Ishikawa (cell line): ENCODE measurements around the gene EIF4E1B.

Experiments used
- CEBPB ChIP-seq: IDR thresholded peaks from 2 replicates; pipeline ENCODE4 v1.6.1; 2012
- CREB1 ChIP-seq: IDR thresholded peaks from 2 replicates; pipeline ENCODE4 v1.6.1; 2012; ENCODE audit warnings: low read depth
- EGR1 ChIP-seq: IDR thresholded peaks from 2 replicates; pipeline ENCODE4 v1.6.1; 2012
- EP300 ChIP-seq: IDR thresholded peaks from 2 replicates; pipeline ENCODE4 v1.6.1; 2012; ENCODE audit warnings: borderline replicate concordance
- FOXM1 ChIP-seq: IDR thresholded peaks from 2 replicates; pipeline ENCODE4 v1.6.1; 2012; ENCODE audit warnings: low read depth, borderline replicate concordance
- NFIC ChIP-seq: IDR thresholded peaks from 2 replicates; pipeline ENCODE4 v1.6.1; 2012
- RAD21 ChIP-seq: IDR thresholded peaks from 2 replicates; pipeline ENCODE4 v1.6.1; 2012; ENCODE audit warnings: low read depth
- TAF1 ChIP-seq: IDR thresholded peaks from 2 replicates; pipeline ENCODE4 v1.6.1; 2012; ENCODE audit warnings: low read depth, mild to moderate bottlenecking
- TCF12 ChIP-seq: IDR thresholded peaks from 2 replicates; pipeline ENCODE4 v1.6.1; 2012; ENCODE audit warnings: low read depth
- TEAD4 ChIP-seq: IDR thresholded peaks from 2 replicates; pipeline ENCODE4 v1.6.1; 2012
- YY1 ChIP-seq: IDR thresholded peaks from 2 replicates; pipeline ENCODE4 v1.6.1; 2012; ENCODE audit warnings: low read depth
- ZBTB7A ChIP-seq: IDR thresholded peaks from 2 replicates; pipeline ENCODE4 v1.6.1; 2012; ENCODE audit warnings: low read depth
- TF ChIP-seq, protein P1 (sequence below): IDR thresholded peaks from 2 replicates; pipeline ENCODE4 v1.6.1; 2012
- TF ChIP-seq, protein P2 (sequence below): IDR thresholded peaks from 2 replicates; pipeline ENCODE4 v1.6.1; 2012
- TF ChIP-seq, protein P3 (sequence below): IDR thresholded peaks from 2 replicates; pipeline ENCODE4 v1.6.1; 2012; ENCODE audit warnings: low read depth, mild to moderate bottlenecking

Gene EIF4E1B

DNA sequence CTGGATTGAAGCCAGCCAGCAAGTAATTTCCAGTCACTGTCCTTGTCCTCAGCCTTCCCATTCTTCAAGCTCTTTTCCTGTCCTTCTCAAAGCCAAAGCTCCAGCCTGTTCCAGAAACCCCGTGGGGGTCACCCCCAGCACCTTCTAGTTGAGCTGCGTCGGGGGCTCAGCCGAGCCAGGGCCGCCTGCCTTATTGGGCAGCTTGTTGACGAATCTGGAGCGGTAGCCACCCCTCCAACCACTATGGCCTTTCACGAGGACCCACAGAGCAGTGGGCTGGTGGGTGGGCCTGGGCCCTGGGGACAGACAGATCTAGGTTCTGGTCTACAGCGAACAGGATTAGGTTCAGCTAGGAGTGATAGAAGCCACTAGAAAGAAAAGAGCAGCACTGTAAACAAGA is 64.2 kb downstream of the EIF4E1B start:
- TF ChIP-seq YY1 (no peak), NFIC (no peak), EP300 (no peak), EGR1 (no peak), TEAD4 (no peak), ZBTB7A (no peak), RAD21 (no peak), CREB1 (no peak), TAF1 (no peak), CEBPB (no peak), FOXM1 (no peak), TCF12 (no peak)
- TF ChIP-seq, protein P1, sequence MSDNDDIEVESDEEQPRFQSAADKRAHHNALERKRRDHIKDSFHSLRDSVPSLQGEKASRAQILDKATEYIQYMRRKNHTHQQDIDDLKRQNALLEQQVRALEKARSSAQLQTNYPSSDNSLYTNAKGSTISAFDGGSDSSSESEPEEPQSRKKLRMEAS, result no peak
- TF ChIP-seq, protein P2, sequence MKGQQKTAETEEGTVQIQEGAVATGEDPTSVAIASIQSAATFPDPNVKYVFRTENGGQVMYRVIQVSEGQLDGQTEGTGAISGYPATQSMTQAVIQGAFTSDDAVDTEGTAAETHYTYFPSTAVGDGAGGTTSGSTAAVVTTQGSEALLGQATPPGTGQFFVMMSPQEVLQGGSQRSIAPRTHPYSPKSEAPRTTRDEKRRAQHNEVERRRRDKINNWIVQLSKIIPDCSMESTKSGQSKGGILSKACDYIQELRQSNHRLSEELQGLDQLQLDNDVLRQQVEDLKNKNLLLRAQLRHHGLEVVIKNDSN, result no peak
- TF ChIP-seq, protein P3, sequence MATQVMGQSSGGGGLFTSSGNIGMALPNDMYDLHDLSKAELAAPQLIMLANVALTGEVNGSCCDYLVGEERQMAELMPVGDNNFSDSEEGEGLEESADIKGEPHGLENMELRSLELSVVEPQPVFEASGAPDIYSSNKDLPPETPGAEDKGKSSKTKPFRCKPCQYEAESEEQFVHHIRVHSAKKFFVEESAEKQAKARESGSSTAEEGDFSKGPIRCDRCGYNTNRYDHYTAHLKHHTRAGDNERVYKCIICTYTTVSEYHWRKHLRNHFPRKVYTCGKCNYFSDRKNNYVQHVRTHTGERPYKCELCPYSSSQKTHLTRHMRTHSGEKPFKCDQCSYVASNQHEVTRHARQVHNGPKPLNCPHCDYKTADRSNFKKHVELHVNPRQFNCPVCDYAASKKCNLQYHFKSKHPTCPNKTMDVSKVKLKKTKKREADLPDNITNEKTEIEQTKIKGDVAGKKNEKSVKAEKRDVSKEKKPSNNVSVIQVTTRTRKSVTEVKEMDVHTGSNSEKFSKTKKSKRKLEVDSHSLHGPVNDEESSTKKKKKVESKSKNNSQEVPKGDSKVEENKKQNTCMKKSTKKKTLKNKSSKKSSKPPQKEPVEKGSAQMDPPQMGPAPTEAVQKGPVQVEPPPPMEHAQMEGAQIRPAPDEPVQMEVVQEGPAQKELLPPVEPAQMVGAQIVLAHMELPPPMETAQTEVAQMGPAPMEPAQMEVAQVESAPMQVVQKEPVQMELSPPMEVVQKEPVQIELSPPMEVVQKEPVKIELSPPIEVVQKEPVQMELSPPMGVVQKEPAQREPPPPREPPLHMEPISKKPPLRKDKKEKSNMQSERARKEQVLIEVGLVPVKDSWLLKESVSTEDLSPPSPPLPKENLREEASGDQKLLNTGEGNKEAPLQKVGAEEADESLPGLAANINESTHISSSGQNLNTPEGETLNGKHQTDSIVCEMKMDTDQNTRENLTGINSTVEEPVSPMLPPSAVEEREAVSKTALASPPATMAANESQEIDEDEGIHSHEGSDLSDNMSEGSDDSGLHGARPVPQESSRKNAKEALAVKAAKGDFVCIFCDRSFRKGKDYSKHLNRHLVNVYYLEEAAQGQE, result no peak

DNA sequence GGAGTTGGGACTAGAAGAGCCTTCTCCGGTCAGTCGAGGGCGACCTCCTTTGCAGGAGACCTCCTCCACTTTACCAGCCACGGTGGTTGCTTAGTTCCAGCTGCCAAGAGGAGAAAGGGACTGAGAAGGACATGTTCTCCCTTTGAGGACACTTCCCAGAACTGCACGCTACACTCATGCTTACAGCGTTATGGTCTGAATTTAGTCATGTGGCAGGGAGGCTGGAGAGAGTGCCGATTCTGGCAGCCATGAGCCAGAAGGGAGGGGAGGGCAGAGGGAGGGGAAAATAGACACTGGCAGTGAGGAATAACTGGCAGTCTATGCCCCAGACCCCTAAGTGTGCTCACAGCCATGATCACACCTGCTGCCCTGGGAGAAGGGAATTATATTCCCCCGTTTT is 64.6 kb downstream of the EIF4E1B start:
- TF ChIP-seq YY1 (no peak), TCF12 (no peak), TAF1 (no peak), NFIC (no peak), FOXM1 (no peak), EP300 (no peak), TEAD4 (no peak), CEBPB (no peak)
- TF ChIP-seq, protein P1, result no peak
- TF ChIP-seq, protein P3, result no peak
- TF ChIP-seq, protein P2, result no peak
